Activated CD4-positive, alpha-beta T cell treated with anti-CD3 and anti-CD28 coated beads, Interleukin-2, amount 10 ng/mL, durations not matched to agents 24 days and 14 days (primary cell): ENCODE measurements around the gene FANCC. TPM values are rescaled to one million over a fixed set of nuclear protein-coding genes. Genes with fewer than 3 reads are reported as not detected.

Experiments
- DNase-seq: peaks from one replicate; pipeline ENCODE4 v3.0.0; 2022
- H3K27ac Mint-ChIP-seq: one replicate; pipeline ENCODE4 v1.8.0; 2022; ENCODE audit warnings: mild to moderate bottlenecking, mixed read lengths
- H3K27me3 Mint-ChIP-seq: one replicate; pipeline ENCODE4 v1.8.0; 2022; ENCODE audit warnings: mixed read lengths
- H3K36me3 Mint-ChIP-seq: one replicate; pipeline ENCODE4 v1.8.0; 2022; ENCODE audit warnings: low read depth, mild to moderate bottlenecking, mixed read lengths
- H3K4me1 Mint-ChIP-seq: one replicate; pipeline ENCODE4 v1.8.0; 2021; ENCODE audit warnings: mixed read lengths
- H3K4me3 Mint-ChIP-seq: one replicate; pipeline ENCODE4 v1.8.0; 2022; ENCODE audit warnings: mild to moderate bottlenecking, moderate library complexity, mixed read lengths
- H3K9me3 Mint-ChIP-seq: one replicate; pipeline ENCODE4 v1.8.0; 2021; ENCODE audit warnings: mixed read lengths
- intact Hi-C: fragments of 100-400 bp; cut with micrococcal nuclease; formaldehyde crosslinking; loops from one replicate; pipeline ENCODE4 v1.15.1; 2023
- total RNA-seq: library from RNA; stranded (reverse); gene quantifications from 2 replicates; pipeline ENCODE4 v1.2.3, GENCODE V29; 2022

Gene FANCC
- total RNA-seq, 1 donor from 2014 or later, result 18.0 TPM

DNA sequence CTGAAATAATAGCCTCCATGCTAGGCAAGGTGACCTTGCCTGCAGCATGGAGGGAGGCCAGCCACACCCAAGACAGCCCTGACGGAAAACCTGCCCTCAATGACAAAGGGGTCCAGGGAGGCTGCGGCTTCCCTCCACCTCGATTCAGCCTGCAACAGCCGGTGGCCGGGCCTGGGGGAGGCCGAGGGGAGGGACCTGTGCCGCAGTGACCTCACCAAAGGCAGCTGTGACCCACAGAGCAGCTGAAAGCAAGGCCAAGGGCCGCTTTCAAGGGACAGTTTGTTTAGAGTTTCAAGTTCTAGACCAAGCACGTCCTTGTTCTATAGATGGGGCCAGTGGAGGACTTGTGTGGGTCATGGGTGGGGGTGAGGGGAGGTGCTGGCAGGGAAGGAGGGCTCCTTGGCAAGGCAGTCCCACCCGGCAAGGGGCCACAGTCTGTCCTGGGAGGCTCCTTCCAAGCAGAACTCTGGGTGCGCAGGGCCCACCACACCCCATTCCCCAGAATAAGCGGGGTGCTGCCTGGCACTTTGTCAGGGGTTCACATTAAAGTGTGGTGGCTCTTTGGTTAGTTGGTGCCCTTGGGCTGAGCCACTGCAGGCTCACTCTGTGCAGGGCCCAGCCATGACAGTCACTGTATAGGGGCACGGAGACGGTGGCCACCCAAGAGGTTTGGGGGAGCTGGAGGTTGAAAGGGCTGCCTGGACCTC lies 226.5 kb downstream of the FANCC start:
- Mint-ChIP-seq H3K4me1 (peaks cover 13% of the 10 kb centered on the region), H3K9me3 (no peaks in the 10 kb centered on the region)

DNA sequence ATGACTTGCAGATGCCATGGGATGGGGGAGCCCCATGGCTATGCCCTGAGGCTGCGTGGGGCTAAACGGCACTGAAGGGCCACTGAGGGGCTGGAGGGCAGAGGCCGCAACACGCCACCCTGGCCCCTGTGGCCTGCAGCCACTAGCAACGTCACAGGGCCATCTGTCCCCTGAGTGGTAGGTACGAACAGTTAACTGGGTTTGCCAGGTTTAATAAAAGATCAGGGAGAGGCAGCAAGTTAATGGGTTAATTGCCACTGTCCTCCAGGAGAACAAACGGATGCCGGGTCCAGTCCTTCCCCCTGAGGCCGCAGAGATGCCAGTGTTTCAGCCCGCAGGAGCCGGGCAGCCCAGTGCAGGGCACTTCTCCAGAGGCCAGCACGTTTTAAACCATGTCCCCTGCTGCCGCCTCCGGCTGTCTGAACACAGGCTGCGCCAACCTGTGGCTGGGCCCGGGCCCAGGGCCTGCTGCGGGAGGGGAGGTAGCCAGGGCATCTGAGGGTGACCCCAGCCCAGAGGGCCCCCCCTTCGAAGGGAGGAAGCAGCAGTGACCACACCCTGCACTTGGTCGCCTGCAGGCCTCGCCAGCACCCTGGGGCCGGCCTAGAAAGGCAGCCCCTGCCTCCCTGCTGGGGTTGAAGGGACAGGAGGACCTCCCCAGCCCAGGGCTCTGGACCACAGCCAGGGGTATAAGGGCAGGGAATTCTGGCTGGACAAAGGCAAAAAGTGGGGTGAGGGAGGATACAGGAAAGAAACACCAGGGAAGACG lies 227.3 kb downstream of the FANCC start:
- H3K36me3 Mint-ChIP-seq, result no peaks in the 10 kb centered on the region
- no peak overlapping the region for H3K4me3 Mint-ChIP-seq
- intact Hi-C loops, result no loop called here
- H3K9me3 Mint-ChIP-seq, result no peaks in the 10 kb centered on the region
- no peak overlapping the region for H3K27ac Mint-ChIP-seq
- DNase-seq, result no peak
- peaks cover 13% of the 10 kb centered on the region for H3K4me1 Mint-ChIP-seq
- no peaks in the 10 kb centered on the region for H3K27me3 Mint-ChIP-seq

More for the DNA sequence above, 226.5 kb downstream of the FANCC start:
- DNase-seq, result no peak
- intact Hi-C loops, result no loop called here
- H3K27me3 Mint-ChIP-seq, result no peaks in the 10 kb centered on the region
- H3K27ac Mint-ChIP-seq, result no peak overlapping the region
- no peak overlapping the region for H3K4me3 Mint-ChIP-seq
- H3K36me3 Mint-ChIP-seq, result no peaks in the 10 kb centered on the region

DNA sequence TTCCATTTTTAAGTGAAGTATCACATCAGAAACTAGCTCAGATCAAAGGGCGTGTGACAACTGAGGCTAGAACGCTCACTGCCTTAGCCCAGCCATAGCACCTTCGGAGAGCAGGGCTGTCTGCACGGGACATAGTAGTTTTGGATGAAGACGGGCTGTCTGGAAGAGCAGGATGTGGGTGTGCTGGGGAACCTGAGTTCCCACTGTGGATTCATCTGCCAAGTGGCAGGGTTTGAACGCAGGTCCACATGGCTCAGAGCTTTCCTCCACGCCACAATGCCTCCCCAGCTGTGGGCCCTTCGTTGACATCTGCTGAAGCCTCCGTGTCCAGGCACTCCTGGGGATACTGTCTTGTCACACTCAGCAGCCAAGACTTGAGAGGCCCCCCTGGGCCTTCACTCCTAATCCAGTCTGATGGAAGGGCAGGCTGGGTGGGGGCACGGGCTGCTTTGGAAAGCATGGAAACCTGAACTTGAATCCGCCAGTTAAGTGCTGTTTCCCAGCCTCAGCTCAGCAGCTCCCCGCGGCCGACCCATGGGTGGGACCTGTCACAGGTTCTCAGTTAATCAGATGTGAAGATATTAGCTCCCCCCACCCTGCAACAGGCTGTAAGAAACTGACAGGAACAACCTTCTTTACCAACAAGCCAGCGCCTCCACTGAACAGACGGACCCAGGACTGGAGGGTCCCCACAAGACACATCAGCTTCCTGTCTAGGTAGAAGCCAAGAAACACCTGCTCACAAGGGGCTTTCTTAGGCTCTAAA lies 228.1 kb downstream of the FANCC start:
- H3K4me3 Mint-ChIP-seq, result no peak overlapping the region
- H3K9me3 Mint-ChIP-seq, result no peaks in the 10 kb centered on the region
- intact Hi-C loops, result no loop called here
- peaks cover 12% of the 10 kb centered on the region for H3K4me1 Mint-ChIP-seq
- no peaks in the 10 kb centered on the region for H3K27me3 Mint-ChIP-seq
- no peaks in the 10 kb centered on the region for H3K36me3 Mint-ChIP-seq
- DNase-seq, result no peak
- no peak overlapping the region for H3K27ac Mint-ChIP-seq

DNA sequence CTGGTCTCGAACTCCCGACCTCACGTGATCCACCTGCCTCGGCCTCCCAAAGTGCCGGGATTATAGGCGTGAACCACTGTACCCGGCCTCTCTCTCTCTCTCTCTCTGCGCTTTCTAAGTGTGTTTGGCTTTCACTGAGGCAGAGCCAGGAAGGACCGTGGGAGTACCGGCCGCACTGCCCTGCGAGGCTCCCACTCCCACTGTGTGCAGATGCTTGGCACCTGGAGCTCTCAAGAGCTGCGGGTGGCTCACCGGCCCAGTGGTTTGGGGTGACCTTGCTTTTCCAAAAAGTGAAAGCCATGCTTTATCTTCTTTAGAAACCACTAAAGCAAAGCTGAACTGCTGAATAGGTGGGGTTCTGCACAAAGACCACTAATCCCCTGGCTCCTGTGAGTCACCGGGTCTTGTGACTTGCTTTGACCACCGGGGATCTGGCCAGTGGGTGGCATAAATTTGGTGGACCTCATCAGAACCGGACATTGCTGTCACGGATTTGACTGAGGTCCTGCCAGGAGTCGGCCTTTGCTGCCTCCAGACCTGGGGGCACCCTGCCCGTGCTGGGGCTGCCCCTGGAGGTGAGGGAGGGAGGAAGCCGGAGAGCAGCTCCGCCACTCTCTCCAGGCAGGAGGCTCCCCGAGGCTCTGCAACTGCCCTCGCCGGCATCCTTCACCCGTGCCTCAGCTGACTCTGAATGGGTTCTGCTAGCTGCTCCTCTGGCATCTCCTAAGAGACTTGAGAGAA lies 228.9 kb downstream of the FANCC start:
- intact Hi-C loops, result no loop called here
- Mint-ChIP-seq H3K4me1 (peaks cover 8% of the 10 kb centered on the region), H3K9me3 (no peaks in the 10 kb centered on the region), H3K36me3 (no peaks in the 10 kb centered on the region), H3K27me3 (no peaks in the 10 kb centered on the region), H3K4me3 (no peak overlapping the region), H3K27ac (no peak overlapping the region)
- DNase-seq, result no peak

DNA sequence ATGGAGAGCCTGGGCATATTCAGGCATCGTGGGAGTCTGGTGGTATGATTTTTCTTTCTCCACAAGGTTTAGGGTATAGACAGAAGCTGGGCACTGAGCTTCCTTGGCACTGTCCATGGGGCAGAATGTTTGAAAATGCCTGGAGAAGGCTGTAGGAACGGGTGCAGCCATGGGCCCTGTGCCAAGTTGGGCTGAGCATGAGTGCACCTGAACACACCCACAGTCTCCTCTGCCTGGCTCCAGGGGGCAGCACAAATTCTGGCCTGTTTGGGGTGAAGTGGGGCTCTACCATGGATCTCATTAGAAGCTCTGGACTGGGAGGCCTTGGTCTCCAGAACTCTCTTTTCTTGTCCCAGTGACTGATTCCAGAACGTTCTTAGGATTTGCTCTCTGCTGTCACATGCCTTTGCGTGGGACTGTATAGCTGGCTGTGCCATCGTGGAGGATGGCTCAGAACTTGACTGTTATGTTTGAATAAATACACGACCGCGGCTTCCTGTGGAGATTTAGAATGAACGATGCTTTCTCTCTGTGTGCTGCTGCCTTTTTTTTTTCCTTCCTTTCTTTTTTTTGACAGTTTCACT lies 229.8 kb downstream of the FANCC start:
- H3K27ac Mint-ChIP-seq, result no peak overlapping the region
- H3K27me3 Mint-ChIP-seq, result no peaks in the 10 kb centered on the region
- H3K9me3 Mint-ChIP-seq, result no peaks in the 10 kb centered on the region
- intact Hi-C loops, result no loop called here
- H3K4me1 Mint-ChIP-seq, result peaks cover 5% of the 10 kb centered on the region
- no peaks in the 10 kb centered on the region for H3K36me3 Mint-ChIP-seq
- DNase-seq, result no peak
- no peak overlapping the region for H3K4me3 Mint-ChIP-seq

DNA sequence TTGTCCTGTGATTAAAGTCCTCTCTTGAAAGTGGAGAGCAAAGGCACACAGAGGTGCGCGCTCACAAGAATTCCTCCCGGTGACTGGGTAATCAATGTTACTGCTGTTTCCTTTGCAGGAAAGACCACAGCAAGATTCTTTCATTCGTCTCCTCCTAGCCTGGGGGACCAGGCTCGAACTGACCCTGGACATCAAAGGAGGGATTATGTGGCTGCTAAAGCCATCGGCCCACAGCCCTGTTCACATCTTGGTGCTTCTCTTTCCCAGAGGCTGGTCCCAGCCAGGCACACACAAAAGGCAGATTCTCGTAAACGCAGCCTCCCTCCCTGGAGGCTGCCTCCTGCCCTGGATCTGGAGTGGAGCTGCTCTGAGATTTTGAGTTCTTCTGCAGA lies 230.9 kb downstream of the FANCC start:
- DNase-seq, result no peak
- no peaks in the 10 kb centered on the region for H3K27me3 Mint-ChIP-seq
- H3K27ac Mint-ChIP-seq, result no peak overlapping the region
- no peaks in the 10 kb centered on the region for H3K9me3 Mint-ChIP-seq
- H3K4me3 Mint-ChIP-seq, result no peak overlapping the region
- intact Hi-C loops, result no loop called here
- no peaks in the 10 kb centered on the region for H3K4me1 Mint-ChIP-seq
- H3K36me3 Mint-ChIP-seq, result no peaks in the 10 kb centered on the region

DNA sequence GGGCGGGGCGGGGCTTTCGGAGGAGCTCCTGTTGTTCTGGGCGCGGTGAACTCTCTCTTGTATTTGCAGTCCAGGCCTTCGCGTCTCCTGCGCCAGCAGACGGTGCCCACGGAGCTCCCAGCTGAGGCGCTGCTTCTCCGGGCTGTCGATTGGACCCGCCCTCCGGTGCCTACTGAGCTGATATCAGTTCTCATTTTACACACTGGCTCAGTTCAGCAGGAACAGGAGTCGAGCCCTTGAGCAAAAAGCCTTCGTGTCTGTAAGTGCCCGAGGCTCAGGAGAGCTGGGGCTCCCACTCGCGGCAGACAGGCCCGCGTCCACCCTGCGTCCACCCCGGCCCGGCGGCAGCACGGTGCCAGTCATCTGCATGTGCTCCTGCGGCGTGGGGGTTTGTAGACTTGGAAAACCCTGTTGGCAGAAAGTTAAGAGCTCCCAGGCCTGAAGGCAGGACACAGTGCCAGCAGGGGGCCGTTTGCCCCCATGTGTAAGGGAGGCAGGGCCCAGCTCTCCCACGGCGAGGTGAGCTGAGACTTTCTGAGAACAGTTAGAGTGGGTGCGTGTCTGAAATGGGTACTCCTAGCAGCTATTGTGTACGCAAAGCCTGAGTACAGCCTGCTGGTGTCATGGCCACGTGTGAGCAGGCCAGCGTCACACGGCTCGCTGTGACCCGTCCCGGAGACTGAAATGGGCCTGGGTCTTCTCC lies 231.5 kb downstream of the FANCC start:
- no peak for DNase-seq
- H3K4me3 Mint-ChIP-seq, result no peak overlapping the region
- no peaks in the 10 kb centered on the region for H3K27me3 Mint-ChIP-seq
- H3K36me3 Mint-ChIP-seq, result no peaks in the 10 kb centered on the region
- no peaks in the 10 kb centered on the region for H3K4me1 Mint-ChIP-seq
- no peaks in the 10 kb centered on the region for H3K9me3 Mint-ChIP-seq
- intact Hi-C loops, result no loop called here
- H3K27ac Mint-ChIP-seq, result no peak overlapping the region

DNA sequence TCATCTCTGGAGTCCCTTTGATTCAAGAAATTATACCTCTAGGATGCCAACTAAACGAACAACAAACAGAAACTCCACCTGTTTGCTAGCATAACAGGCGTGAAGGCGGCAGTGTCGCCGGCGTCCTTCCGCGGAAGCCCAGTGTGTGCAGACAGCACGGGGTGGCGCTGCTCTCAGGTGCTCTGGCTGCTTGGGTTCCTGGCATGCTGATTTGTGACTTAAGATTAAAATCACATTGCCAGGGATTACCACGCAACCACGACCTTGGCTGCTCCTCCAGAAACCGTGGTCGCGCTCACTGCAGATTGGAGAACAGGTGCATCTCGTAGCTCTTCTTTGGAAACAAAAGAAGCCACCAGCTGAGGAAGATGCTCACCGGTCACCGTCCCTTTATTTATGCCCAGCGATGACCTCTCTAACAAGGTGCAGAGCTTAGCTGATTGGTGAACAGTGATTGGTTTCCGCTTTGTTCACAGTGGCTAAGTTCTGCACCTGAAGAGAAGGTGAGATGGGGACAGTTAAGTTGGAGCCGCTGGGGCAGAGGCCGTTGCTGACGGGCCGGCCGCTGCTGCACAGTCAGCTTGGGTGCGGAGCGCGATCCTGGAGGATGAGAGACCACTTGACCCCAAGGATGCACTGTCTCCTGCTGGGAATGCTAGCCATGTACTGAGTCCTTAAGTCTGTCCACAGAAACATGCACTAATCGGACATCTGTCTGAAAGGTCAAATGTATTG lies 232.3 kb downstream of the FANCC start:
- Mint-ChIP-seq H3K27ac (no peak overlapping the region), H3K4me1 (no peaks in the 10 kb centered on the region), H3K4me3 (no peak overlapping the region), H3K36me3 (no peaks in the 10 kb centered on the region), H3K27me3 (no peaks in the 10 kb centered on the region), H3K9me3 (no peaks in the 10 kb centered on the region)
- intact Hi-C loops, result no loop called here
- DNase-seq, result no peak

DNA sequence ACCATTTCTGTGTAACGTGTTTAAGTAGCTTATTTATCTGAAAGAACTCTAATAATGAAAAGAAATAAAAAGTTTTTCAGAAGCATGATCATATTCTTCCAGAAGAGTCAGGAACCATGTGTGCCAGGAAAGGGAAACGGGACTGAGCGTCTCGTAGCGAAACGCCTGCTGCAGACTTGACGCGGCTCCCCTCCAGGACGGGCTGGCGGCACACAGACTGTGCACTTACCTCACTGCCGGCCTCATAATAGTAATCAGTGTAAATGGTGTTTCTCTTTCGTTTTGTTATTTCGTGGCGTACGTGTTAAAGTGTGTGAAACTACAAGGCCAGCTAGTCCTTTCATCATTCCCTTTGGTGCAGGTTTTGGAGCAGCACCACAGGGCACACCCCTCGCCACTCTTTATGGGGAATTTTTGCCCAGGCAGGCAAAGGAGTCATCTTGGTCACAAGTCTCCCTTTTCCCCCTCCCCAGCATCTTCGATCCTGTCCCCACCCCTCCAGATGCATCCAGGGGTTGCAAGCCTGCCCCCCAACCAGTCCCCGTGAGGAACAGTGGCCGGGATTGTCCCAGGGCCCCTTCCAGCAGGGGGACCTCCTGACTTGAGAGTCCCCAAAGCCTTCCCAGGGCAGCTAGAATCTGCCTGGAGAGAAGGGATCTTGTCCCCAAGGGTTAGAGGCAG lies 233.1 kb downstream of the FANCC start:
- DNase-seq, result no peak
- no peak overlapping the region for H3K27ac Mint-ChIP-seq
- H3K9me3 Mint-ChIP-seq, result no peaks in the 10 kb centered on the region
- no peaks in the 10 kb centered on the region for H3K4me1 Mint-ChIP-seq
- no peaks in the 10 kb centered on the region for H3K36me3 Mint-ChIP-seq
- intact Hi-C loops, result no loop called here
- H3K4me3 Mint-ChIP-seq, result no peak overlapping the region
- H3K27me3 Mint-ChIP-seq, result no peaks in the 10 kb centered on the region

DNA sequence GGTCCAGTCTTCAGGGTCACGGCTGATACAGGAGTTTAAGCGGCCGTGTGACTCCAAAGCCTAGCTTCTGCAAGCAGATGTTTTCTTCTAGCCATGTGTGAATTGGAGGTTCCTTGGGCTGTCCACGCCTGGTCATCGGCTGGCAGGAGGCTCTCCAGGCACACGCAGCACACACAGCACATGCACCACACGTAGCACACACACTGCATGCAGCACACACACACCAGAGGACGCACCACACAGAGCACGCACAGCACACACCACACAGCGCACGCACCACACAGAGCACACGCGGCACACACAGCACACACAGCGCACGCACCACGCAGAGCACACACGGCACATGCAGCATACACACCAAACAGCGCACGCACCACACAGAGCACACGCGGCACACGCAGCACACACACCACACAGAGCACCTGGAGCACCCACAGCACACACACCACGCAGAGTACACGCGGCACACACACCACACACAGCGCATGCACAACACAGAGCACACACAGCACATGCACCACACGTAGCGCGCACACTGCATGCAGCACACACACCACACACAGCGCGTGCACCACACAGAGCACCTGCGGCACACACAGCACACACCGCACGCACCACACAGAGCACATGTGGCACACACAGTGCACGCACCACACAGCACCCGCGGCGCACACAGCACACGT lies 234.3 kb downstream of the FANCC start:
- Mint-ChIP-seq H3K36me3 (no peaks in the 10 kb centered on the region), H3K4me3 (no peak overlapping the region), H3K27ac (peak overlapping the region; percentile 22), H3K9me3 (no peaks in the 10 kb centered on the region), H3K27me3 (no peaks in the 10 kb centered on the region), H3K4me1 (no peaks in the 10 kb centered on the region)
- intact Hi-C loops, result no loop called here
- no peak for DNase-seq

DNA sequence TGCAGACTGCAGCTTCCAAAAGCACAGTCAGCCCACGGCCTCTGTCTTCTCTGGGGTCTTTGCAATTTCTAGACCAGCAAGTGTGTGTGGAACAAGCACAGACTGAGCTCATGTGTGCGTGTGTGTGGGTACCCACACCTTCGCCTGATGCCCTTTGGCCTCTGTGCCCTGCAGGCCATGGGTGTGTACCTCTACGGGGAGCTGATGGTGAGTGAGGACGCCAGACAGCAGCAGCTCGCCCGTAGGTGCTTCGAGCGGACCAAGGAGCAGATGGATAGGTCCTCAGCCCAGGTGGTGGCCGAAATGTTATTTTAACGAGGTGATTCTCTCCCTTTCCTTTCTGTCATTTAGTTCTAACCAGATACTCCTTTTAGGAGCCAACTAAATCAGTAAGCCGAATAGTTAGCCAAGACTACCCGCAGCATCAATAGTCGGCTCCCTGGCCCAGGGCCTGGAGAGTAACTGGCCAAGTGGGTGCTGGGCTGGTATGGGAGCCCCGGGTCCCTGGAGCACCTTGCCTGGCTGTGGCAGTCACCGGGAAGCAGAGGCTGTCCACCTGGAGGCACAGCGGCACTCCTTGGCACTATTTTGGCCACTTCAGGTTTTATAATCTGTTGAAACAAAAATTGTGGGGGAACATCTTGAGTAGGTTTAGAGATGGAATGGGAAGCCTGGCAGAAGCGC lies 235.0 kb downstream of the FANCC start:
- Mint-ChIP-seq H3K36me3 (no peaks in the 10 kb centered on the region), H3K9me3 (no peaks in the 10 kb centered on the region), H3K4me3 (no peak overlapping the region), H3K27me3 (no peaks in the 10 kb centered on the region), H3K27ac (no peak overlapping the region), H3K4me1 (no peaks in the 10 kb centered on the region)
- intact Hi-C loops, result no loop called here
- DNase-seq, result no peak
